ENCODE measurements around the gene MAP3K7. TPM values are rescaled to one million over a fixed set of nuclear protein-coding genes. Genes with fewer than 3 reads are reported as not detected.

The MAP3K7 gene
- polyA plus RNA-seq, 1 donor (not counting 4 experiments of a cell fraction or from before 2014, with no cell fraction given): 43.5 TPM

GRCh38 chr6:90545448-90545847 is 41.4 kb downstream of the MAP3K7 start:
- Histone ChIP-seq H4K20me1 (ENCODE audit: control insufficient read depth, extremely low read depth, insufficient read depth, low read length) (no peaks in the 10 kb centered on the region), H3K27ac (ENCODE audit: control insufficient read depth, insufficient read depth, low read length) (no peak overlapping the region), H3K79me2 (ENCODE audit: control insufficient read depth, insufficient read depth, low read length) (no peaks in the 10 kb centered on the region), H3K36me3 (ENCODE audit: control insufficient read depth in 2 of 2, extremely low read depth in 1 of 2, insufficient read depth in 2 of 2, low read length in 2 of 2) (peaks cover 8 to 14% of the 10 kb centered on the region in 2 experiments), H3K9me1 (ENCODE audit: control insufficient read depth, extremely low read depth, insufficient read depth, low read length) (no peaks in the 10 kb centered on the region), H3K4me3 (ENCODE audit: control insufficient read depth in 2 of 3, extremely low read depth in 1 of 3, insufficient read depth in 2 of 3, low read depth in 1 of 3, low read length in 3 of 3) (no peak overlapping the region), H3K4me1 (ENCODE audit: control insufficient read depth, extremely low read depth, insufficient read depth, low read length) (no peaks in the 10 kb centered on the region), H3K9ac (ENCODE audit: control insufficient read depth, extremely low read depth, insufficient read depth, low read length) (no peak overlapping the region), H3K4me2 (ENCODE audit: control insufficient read depth, extremely low read depth, insufficient read depth, low read depth, low read length) (no peak overlapping the region), H3K27me3 (ENCODE audit: control insufficient read depth, extremely low read depth, insufficient read depth, low read length) (no peaks in the 10 kb centered on the region), H3K9me3 (ENCODE audit: control insufficient read depth, low read depth, low read length) (no peaks in the 10 kb centered on the region), H2AFZ (ENCODE audit: control insufficient read depth, low read length) (no peak overlapping the region)
- dilution Hi-C loops (cut with MboI; ENCODE audit: extremely low pct_ligation_motif_present, low sequenced_read_pairs): no loop called here
- TF ChIP-seq, protein P1, sequence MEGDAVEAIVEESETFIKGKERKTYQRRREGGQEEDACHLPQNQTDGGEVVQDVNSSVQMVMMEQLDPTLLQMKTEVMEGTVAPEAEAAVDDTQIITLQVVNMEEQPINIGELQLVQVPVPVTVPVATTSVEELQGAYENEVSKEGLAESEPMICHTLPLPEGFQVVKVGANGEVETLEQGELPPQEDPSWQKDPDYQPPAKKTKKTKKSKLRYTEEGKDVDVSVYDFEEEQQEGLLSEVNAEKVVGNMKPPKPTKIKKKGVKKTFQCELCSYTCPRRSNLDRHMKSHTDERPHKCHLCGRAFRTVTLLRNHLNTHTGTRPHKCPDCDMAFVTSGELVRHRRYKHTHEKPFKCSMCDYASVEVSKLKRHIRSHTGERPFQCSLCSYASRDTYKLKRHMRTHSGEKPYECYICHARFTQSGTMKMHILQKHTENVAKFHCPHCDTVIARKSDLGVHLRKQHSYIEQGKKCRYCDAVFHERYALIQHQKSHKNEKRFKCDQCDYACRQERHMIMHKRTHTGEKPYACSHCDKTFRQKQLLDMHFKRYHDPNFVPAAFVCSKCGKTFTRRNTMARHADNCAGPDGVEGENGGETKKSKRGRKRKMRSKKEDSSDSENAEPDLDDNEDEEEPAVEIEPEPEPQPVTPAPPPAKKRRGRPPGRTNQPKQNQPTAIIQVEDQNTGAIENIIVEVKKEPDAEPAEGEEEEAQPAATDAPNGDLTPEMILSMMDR (optimal IDR thresholded peaks at IDR 0.05 in 1 of 3, IDR thresholded peaks at IDR 0.05 in 1 of 3, conservative IDR thresholded peaks at IDR 0.05 in 1 of 3; ENCODE audit: extremely low read depth in 1 of 3, insufficient read depth in 2 of 3, low read length in 3 of 3): no peak
- TF ChIP-seq EZH2 (IDR thresholded peaks at IDR 0.05; ENCODE audit: low read length): no peak
- DNase-seq (ENCODE audit: low read depth, low spot score): no peak
- FAIRE-seq: peak; percentile 5

DNA sequence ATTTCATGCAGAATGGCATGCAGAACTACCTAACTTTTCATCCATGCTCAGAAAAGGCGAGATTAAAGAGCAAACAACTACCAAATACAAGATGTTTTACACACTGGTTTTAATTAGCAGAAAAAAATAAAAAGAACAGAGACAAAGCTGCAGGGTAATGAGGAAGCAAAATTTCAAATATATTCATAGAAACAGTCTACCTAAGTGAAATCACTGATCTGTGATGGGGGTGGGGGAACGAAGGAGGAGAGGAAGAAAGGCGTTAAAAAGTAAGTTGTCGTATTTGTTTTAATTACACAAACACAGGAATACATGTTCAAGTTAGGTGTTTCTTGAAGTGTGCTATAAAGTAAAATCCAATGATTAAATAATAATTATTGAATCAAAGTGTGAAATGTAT is 42.1 kb downstream of the MAP3K7 start:
- TF ChIP-seq, protein P1 (optimal IDR thresholded peaks at IDR 0.05 in 1 of 3, IDR thresholded peaks at IDR 0.05 in 1 of 3, conservative IDR thresholded peaks at IDR 0.05 in 1 of 3; ENCODE audit: extremely low read depth in 1 of 3, insufficient read depth in 2 of 3, low read length in 3 of 3): no peak
- TF ChIP-seq EZH2 (IDR thresholded peaks at IDR 0.05; ENCODE audit: low read length): no peak
- H4K20me1 ChIP-seq (ENCODE audit: control insufficient read depth, extremely low read depth, insufficient read depth, low read length): no peaks in the 10 kb centered on the region
- no peak for DNase-seq (ENCODE audit: low read depth, low spot score)
- H2AFZ ChIP-seq (ENCODE audit: control insufficient read depth, low read length): no peak overlapping the region
- no peak overlapping the region for H3K4me3 ChIP-seq (ENCODE audit: control insufficient read depth in 2 of 3, extremely low read depth in 1 of 3, insufficient read depth in 2 of 3, low read depth in 1 of 3, low read length in 3 of 3)
- no peak overlapping the region for H3K4me2 ChIP-seq (ENCODE audit: control insufficient read depth, extremely low read depth, insufficient read depth, low read depth, low read length)
- no peaks in the 10 kb centered on the region for H3K27me3 ChIP-seq (ENCODE audit: control insufficient read depth, extremely low read depth, insufficient read depth, low read length)
- peaks cover 8 to 14% of the 10 kb centered on the region in 2 experiments for H3K36me3 ChIP-seq (ENCODE audit: control insufficient read depth in 2 of 2, extremely low read depth in 1 of 2, insufficient read depth in 2 of 2, low read length in 2 of 2)
- FAIRE-seq: no peak
- H3K4me1 ChIP-seq (ENCODE audit: control insufficient read depth, extremely low read depth, insufficient read depth, low read length): no peaks in the 10 kb centered on the region
- dilution Hi-C loops (cut with MboI; ENCODE audit: extremely low pct_ligation_motif_present, low sequenced_read_pairs): no loop called here
- no peak overlapping the region for H3K9ac ChIP-seq (ENCODE audit: control insufficient read depth, extremely low read depth, insufficient read depth, low read length)
- no peaks in the 10 kb centered on the region for H3K9me1 ChIP-seq (ENCODE audit: control insufficient read depth, extremely low read depth, insufficient read depth, low read length)
- H3K9me3 ChIP-seq (ENCODE audit: control insufficient read depth, low read depth, low read length): no peaks in the 10 kb centered on the region
- no peaks in the 10 kb centered on the region for H3K79me2 ChIP-seq (ENCODE audit: control insufficient read depth, insufficient read depth, low read length)
- no peak overlapping the region for H3K27ac ChIP-seq (ENCODE audit: control insufficient read depth, insufficient read depth, low read length)

Data from keratinocyte (primary cell).